HG03064 (cell line): ENCODE data around the gene DNMT3L.
"Not testable (repeated sequence)": the region's sequence is repeated elsewhere in the genome, so short reads cannot be mapped to it uniquely, and the experiment has no call there.

Experiments
- ATAC-seq: cut with Tn5 transposase; IDR thresholded peaks from one replicate; pipeline ENCODE4 v1.9.1; 2021; ENCODE audit warnings: low read depth; ENCODE audit not compliant: unreplicated experiment

DNMT3L gene

GRCh38 chr21:44202590-44203299 lies 59.0 kb downstream of the DNMT3L start:
- not testable (repeated sequence) for ATAC-seq

DNA sequence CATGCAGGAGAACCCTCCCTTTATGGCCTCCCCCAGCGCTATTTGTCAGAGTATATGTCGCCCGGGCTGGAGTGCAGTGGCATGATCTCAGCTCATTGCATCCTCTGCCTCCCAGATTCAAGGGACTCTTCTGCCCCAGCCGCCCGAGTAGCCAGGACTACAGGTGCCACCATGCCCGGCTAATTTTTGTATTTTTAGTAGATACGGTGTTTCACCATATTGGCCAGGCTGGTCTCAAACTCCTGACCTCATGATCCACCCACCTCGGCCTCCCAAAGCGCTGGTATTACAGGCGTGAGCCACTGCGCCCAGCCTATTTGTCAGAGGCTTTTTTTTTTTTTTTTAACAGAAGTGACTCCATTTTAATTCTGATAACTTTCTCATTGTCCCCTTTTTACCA lies 61.7 kb downstream of the DNMT3L start:
- ATAC-seq, result not testable (repeated sequence)

GRCh38 chr21:44199448-44199847 lies 62.2 kb downstream of the DNMT3L start:
- no peak for ATAC-seq

GRCh38 chr21:44197156-44197516 lies 64.6 kb downstream of the DNMT3L start:
- ATAC-seq, result not testable (repeated sequence)
